Activated CD4-positive, alpha-beta T cell treated with anti-CD3 and anti-CD28 coated beads, Interleukin-2, Interleukin-6, amounts not matched to agents 100 ng/mL and 50 ng/mL, durations not matched to agents 16 hours and 8 hours (primary cell): ENCODE results near the gene UGT2B7.
"Not testable (repeated sequence)": the region's sequence is repeated elsewhere in the genome, so short reads cannot be mapped to it uniquely, and the experiment has no call there.

ENCODE experiments used
- DNase-seq: peaks from one replicate; pipeline ENCODE4 v3.0.0-alpha.2; 2020

The UGT2B7 gene

GRCh38 chr4:69089388-69089787 lies 6.9 kb upstream of the UGT2B7 start:
- DNase-seq: no peak

- no peak for DNase-seq
These were observed 4.1 kb upstream of the UGT2B7 start for GRCh38 chr4:69092190-69092589.

- DNase-seq: no peak
These were observed 3.2 kb upstream of the UGT2B7 start for GRCh38 chr4:69092980-69093568.

- no peak for DNase-seq
These were observed 2.6 kb upstream of the UGT2B7 start for GRCh38 chr4:69093681-69094080.

- DNase-seq: no peak
These were observed 958 bp upstream of the UGT2B7 start for GRCh38 chr4:69095301-69095731.

- DNase-seq: no peak
These were observed 536 bp downstream of the UGT2B7 start for GRCh38 chr4:69096810-69097209.

- no peak for DNase-seq
These were observed 2.2 kb downstream of the UGT2B7 start for GRCh38 chr4:69098470-69098869.

- no peak for DNase-seq
These were observed 3.6 kb downstream of the UGT2B7 start for GRCh38 chr4:69099910-69100309.

- not testable (repeated sequence) for DNase-seq
These were observed 6.4 kb downstream of the UGT2B7 start for GRCh38 chr4:69102668-69103067.

GRCh38 chr4:69104719-69105275 lies 8.5 kb downstream of the UGT2B7 start:
- DNase-seq: no peak

GRCh38 chr4:69115151-69115850 lies 19.0 kb downstream of the UGT2B7 start:
- DNase-seq: not testable (repeated sequence)

GRCh38 chr4:69115851-69116213 lies 19.6 kb downstream of the UGT2B7 start:
- no peak for DNase-seq

- no peak for DNase-seq
These were observed 20.5 kb downstream of the UGT2B7 start for GRCh38 chr4:69116645-69117321.

GRCh38 chr4:69120870-69121269 lies 24.6 kb downstream of the UGT2B7 start:
- DNase-seq: no peak

- no peak for DNase-seq
These were observed 26.2 kb downstream of the UGT2B7 start for GRCh38 chr4:69122476-69122875.

- no peak for DNase-seq
These were observed 28.7 kb downstream of the UGT2B7 start for GRCh38 chr4:69124941-69125340.

- no peak for DNase-seq
These were observed 29.8 kb downstream of the UGT2B7 start for GRCh38 chr4:69126024-69126423.

GRCh38 chr4:69133993-69134392 lies 37.7 kb downstream of the UGT2B7 start:
- no peak for DNase-seq

GRCh38 chr4:69134471-69134870 lies 38.2 kb downstream of the UGT2B7 start:
- DNase-seq: no peak

- no peak for DNase-seq
These were observed 45.0 kb downstream of the UGT2B7 start for GRCh38 chr4:69141320-69141719.

- DNase-seq: no peak
These were observed 51.1 kb downstream of the UGT2B7 start for GRCh38 chr4:69147334-69147733.

GRCh38 chr4:69154021-69154420 lies 57.7 kb downstream of the UGT2B7 start:
- DNase-seq: no peak

GRCh38 chr4:69156913-69157312 lies 60.6 kb downstream of the UGT2B7 start:
- no peak for DNase-seq
